Erythroblast (primary cell): ENCODE results near the gene CNTN4.

Source experiments
- GATA1 ChIP-seq: IDR thresholded peaks from 2 replicates; pipeline ENCODE4 v1.6.1; 2011; ENCODE audit warnings: low read depth, mild to moderate bottlenecking, control low read depth, low read length, moderate library complexity
- POLR2A ChIP-seq: IDR thresholded peaks from 2 replicates; pipeline ENCODE4 v1.6.1; 2011; ENCODE audit warnings: mild to moderate bottlenecking, low read length

DNA sequence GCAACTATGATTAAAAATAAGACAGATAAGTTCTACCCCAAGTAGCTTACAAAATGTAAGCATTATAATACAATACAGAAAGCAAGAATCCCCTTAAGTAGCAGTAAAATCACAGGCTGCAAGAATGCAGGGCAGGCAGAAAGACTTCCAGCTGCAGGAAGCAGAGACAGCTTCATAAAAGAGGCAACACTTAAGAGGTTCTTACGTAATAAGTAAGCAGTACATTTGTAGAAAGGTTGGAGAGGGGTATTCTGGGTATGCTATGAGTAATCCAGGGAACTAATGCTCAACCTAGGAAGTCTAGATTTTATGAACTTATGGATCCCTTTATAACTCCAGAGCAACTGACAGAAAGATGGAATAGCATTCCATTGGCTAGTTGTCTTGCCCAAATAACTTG lies 859.9 kb downstream of the CNTN4 start:
- TF ChIP-seq POLR2A (no peak), GATA1 (no peak)
